Testis (tissue), 2 donors: ENCODE measurements around the gene CGNL1.

ENCODE experiments used
- CTCF ChIP-seq, 3 experiments: fragments of 450-650 bp in 2 of 3; fragments of 200-600 bp in 1 of 3; sonication (generic) in 1 of 3; IDR thresholded peaks; one replicate each; pipeline ENCODE4 v1.5.1; 2016 to 2019; ENCODE audit warnings: antibody characterized with exemption in 3 of 3, mild to moderate bottlenecking in 2 of 3, moderate library complexity in 1 of 3
- POLR2A ChIP-seq: fragments of 450-650 bp; IDR thresholded peaks from one replicate; pipeline ENCODE4 v1.6.1; 2017; ENCODE audit warnings: antibody characterized with exemption, mild to moderate bottlenecking, moderate library complexity

GRCh38 chr15:57401546-57401945, 25.2 kb downstream of the CGNL1 start:
- no peak for TF ChIP-seq POLR2A
- no peak for TF ChIP-seq CTCF (IDR thresholded peaks at IDR 0.05)
